Large intestine (tissue), 3 donors: ENCODE data around the gene IFT43. TPM values are rescaled to one million over a fixed set of nuclear protein-coding genes. Genes with fewer than 3 reads are reported as not detected.
A peak's percentile ranks its signal among the peaks of the same experiment; 100 is the strongest.

Experiments used
- DNase-seq, 2 donors: peaks; one replicate each; pipeline versions ENCODE4 v3.0.0 to v3.0.0-alpha.2; 2013
- H3K27ac ChIP-seq: one replicate; pipeline ENCODE4 v1.5.1; 2013; ENCODE audit warnings: low read length
- H3K27me3 ChIP-seq: 2 replicates; pipeline ENCODE4 v1.6.1; 2013; ENCODE audit warnings: low read length; ENCODE audit not compliant: control insufficient read depth, insufficient read depth
- H3K36me3 ChIP-seq: 2 replicates; pipeline ENCODE4 v1.6.1; 2013; ENCODE audit warnings: low read length; ENCODE audit not compliant: control insufficient read depth, insufficient read depth
- H3K4me1 ChIP-seq: one replicate; pipeline ENCODE4 v1.6.1; 2013; ENCODE audit warnings: low read length; ENCODE audit not compliant: control insufficient read depth, insufficient read depth
- H3K4me3 ChIP-seq: one replicate; pipeline ENCODE4 v1.5.1; 2013; ENCODE audit warnings: low read length
- H3K9me3 ChIP-seq: one replicate; pipeline ENCODE4 v1.6.1; 2013; ENCODE audit warnings: mild to moderate bottlenecking, low read depth, low read length, moderate library complexity; ENCODE audit not compliant: control insufficient read depth
- WGBS: methylation state at CpG from one replicate; pipeline ENCODE4 v1.1.5; 2013; ENCODE audit warnings: low lambda C conversion rate; ENCODE audit not compliant: insufficient coverage; 5-methylcytosine and 5-hydroxymethylcytosine counted together
- polyA plus RNA-seq: library from polyadenylated mRNA; unstranded; fragments of 120-200 nt; gene quantifications from one replicate; pipeline ENCODE4 v1.2.1, GENCODE V29; 2013

Gene IFT43
- polyA plus RNA-seq, 1 donor = 44.8 TPM

DNA sequence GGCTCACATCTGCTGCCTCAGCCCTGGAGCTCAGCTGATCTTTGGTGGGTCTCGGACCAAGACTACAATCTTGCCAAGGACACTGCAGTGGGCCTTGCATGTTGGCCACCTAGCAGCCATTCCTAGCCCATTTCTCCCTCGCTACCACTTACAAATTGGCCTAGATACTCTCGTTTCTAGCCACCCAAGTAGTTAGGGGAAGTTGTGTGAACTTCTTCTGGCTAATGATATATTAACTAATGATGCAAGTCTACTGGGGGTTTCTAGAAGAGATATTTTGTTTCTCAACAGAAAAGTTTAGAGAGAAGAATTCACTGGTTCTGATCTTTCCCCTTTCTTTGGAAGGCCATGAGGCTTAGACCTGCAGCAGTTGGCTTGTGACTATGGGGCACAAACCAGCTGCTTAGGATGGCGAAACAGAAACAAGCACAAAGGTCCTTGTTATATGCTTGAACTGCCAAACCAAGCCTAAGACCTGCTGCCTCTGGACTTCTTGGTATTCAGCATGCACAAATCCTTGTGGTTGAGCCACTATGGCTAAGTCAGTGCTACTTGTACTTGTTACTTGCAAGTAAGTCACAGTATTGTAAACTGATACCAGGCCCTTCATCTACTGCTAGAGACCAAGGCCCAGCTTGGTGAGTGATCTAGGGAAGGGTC, 135.7 kb downstream of the IFT43 start:
- Histone ChIP-seq H3K4me1 (no peaks in the 10 kb centered on the region), H3K9me3 (no peaks in the 10 kb centered on the region), H3K27me3 (no peaks in the 10 kb centered on the region), H3K36me3 (no peaks in the 10 kb centered on the region), H3K27ac (no peak overlapping the region), H3K4me3 (no peak overlapping the region)
- DNase-seq = no peak
- no CpG with 5 or more reads among the region's 4 CpGs for WGBS

DNA sequence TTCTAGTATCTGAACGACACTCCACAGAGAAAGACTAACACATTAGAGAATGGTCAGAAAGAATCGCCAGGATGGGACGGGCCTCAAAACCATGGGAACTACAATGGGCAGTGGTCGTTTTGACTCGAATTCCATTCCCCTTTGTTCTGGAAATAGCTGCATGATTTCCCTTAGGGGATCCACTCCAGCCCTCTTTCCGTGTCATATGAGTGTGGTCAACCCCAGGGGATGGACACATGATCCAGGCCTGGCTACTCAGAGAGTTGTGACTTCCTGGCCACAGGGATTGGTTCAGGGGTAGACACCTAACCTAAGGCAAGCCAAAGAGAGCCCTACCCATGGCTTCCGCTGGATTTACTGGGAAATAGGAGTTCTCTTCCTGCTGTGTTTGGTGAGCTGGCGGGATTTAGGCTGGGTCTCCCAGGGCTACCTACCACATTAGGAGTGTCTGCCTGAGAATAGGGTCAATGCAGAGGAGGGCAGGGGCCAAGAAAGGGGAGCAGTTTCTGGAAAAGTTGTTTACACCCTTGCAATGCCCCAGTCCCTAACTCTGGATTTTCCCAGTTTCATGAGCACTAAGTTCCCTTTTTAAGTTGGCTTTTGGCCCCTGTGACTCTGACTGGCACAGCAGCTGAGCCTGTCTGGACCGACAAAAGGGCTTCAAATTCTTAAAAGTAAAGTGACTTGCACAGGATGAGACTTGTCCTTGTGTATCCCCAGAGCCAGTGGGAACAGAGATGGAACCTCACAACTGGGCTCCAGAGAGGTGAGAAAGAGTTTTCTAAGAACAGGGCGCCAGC, 138.1 kb downstream of the IFT43 start:
- DNase-seq = no peak
- Histone ChIP-seq H3K27me3 (peaks cover 4% of the 10 kb centered on the region), H3K27ac (no peak overlapping the region), H3K4me1 (no peaks in the 10 kb centered on the region), H3K9me3 (no peaks in the 10 kb centered on the region), H3K4me3 (no peak overlapping the region), H3K36me3 (no peaks in the 10 kb centered on the region)
- WGBS = no CpG with 5 or more reads among the region's 10 CpGs

DNA sequence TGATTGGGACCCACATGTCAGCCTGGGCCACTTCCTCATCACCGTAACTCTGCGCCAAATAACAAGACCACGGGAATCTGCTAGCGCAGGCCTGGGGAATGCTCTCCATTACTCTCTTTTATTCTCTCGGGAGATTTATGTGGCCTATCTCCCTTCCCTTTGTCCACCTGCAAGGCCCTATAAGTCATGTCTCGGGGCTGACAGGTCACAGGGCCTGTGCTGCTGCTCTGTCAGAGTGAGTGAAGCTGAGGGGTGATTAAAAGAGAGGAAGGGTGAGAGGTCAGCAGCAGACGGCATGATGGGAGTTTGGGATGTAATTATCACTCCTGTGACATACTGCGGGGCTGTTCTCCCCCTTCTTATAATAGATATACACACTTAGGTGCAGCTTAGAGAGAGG, 139.9 kb downstream of the IFT43 start:
- WGBS = 33% methylated on average over 1 of the region's 8 CpGs

DNA sequence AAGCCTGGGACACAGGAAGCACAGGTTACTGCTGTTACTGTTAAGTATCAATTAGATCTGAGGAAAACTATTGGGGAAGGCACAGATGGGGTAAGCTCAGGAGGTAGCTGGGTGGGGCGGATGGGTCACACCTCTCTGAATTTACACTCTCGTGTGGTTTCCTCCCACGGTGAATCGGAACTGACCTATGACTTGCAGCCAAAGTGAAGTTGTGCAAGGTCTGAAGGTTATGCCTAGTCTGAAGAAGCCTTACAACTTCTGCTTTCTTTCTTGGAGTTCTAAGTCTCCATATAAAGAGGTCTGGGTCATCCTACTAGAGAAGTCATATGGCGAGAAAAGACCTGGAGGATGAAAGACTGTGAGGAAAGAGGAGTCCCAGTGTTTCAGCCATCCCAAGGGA, 140.5 kb downstream of the IFT43 start:
- H3K27ac ChIP-seq = no peak overlapping the region
- WGBS = no CpG with 5 or more reads among the region's 5 CpGs
- no peaks in the 10 kb centered on the region for H3K4me1 ChIP-seq
- DNase-seq = no peak
- H3K27me3 ChIP-seq = peaks cover 18% of the 10 kb centered on the region
- H3K36me3 ChIP-seq = no peaks in the 10 kb centered on the region
- H3K4me3 ChIP-seq = no peak overlapping the region
- no peaks in the 10 kb centered on the region for H3K9me3 ChIP-seq

More for the DNA sequence above, 139.9 kb downstream of the IFT43 start:
- Histone ChIP-seq H3K9me3 (no peaks in the 10 kb centered on the region), H3K4me3 (no peak overlapping the region), H3K27ac (no peak overlapping the region), H3K27me3 (peaks cover 13% of the 10 kb centered on the region), H3K4me1 (no peaks in the 10 kb centered on the region), H3K36me3 (no peaks in the 10 kb centered on the region)
- no peak for DNase-seq

DNA sequence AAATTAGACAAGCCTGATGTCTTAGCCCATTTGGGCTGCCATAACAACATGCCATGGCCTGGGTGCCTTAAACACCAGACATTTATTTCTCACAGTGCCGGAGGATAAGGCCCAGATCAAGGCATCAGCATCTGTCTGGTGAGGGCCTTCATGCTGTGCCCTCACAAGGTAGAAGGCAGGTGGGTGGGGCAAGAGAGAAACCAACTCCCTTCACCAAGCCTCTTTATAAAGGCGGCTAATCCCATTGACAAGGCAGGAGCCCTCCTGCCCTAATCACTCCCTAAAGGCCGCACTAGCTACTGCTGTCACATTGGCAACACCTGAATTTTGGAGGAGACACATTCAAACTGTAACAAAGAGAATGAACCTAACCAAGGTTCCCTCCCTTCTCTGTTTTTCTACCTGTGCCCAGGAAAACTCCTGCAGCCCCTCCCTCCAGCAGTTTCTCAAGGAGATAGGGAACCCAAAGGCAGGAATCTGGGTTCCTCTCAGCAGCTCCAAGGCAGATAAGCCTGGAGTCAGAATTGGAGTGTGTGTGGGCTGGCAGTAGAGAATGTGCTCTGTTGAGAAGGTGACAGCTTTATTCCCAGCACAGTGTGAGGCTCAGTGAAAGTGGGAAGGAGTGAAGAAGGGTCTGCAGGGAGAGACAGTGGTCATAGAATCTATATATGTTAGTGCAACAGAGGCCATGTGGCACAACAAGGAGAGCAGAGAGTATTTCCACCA, 144.5 kb downstream of the IFT43 start:
- no CpG with 5 or more reads among the region's 3 CpGs for WGBS
- Histone ChIP-seq H3K9me3 (no peaks in the 10 kb centered on the region), H3K4me1 (no peaks in the 10 kb centered on the region), H3K27ac (no peak overlapping the region), H3K36me3 (no peaks in the 10 kb centered on the region), H3K4me3 (no peak overlapping the region), H3K27me3 (peaks cover 51% of the 10 kb centered on the region)
- no peak for DNase-seq

DNA sequence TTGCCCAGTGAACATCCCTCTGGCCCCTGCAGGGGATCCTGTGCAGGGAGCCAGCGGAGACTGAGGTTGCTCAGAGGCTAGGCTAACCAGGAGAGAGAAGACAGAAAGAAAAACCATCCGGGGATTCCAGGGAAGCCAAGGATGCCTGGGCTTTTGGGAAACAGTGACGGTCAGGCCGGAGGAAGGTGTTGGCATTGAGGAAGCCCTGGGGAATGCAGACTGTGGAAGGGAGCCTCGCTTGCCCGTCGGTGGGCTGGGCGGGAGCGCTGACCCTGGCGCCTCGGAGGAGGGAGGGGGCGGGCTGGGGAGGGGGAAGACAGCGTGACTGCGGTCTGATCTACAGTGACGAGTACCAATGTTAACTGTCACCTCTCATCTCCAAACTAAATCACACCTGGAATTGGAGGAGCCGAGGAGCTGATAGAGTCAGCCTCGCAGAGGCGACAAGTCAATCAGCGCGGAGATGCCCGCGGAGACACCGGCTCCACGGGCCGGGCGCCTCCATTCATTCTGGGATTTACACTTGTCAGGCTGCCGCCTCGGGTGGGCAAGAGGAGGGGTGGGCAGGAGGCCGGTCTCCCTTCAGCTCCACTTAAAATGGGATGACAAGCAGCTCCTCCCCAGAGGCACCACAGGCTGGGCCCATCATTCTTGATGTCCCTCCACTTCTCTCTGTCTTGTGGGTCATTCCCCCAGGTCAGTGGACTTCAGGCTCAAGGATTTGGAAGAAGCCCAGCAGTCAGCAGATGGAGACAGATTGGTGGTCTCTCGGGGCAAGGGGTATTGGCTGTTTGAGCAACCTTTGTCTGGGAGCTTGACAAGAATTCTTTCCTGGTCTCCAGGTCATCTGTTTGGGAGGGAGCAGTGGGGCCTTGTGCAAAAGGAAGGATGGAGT, 145.8 kb downstream of the IFT43 start:
- H3K4me1 ChIP-seq = no peaks in the 10 kb centered on the region
- DNase-seq = no peak
- H3K9me3 ChIP-seq = no peaks in the 10 kb centered on the region
- no peaks in the 10 kb centered on the region for H3K36me3 ChIP-seq
- H3K27ac ChIP-seq = no peak overlapping the region
- no CpG with 5 or more reads among the region's 30 CpGs for WGBS
- peaks cover 63% of the 10 kb centered on the region for H3K27me3 ChIP-seq
- H3K4me3 ChIP-seq = no peak overlapping the region

DNA sequence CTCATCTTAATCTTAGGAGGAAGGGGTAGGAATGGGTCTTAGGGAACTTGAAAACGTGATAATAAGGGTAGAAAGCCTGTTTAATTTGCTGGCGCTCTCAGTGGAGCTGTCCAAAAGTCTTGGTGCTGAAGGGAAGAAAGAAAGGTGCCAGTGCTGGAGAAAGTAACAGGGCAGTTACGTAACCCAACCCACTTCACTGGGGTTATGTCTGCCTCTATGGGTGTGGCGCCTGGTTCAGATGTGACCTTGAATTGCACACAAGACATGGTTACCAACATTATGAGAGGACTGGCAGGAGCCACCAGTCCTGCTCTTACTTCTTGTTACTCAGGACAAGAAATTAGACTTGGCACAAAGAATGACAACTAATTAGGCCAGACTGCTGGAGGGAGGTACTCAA, 147.5 kb downstream of the IFT43 start:
- no peak overlapping the region for H3K27ac ChIP-seq
- H3K27me3 ChIP-seq = peaks cover 77% of the 10 kb centered on the region
- no peak overlapping the region for H3K4me3 ChIP-seq
- H3K9me3 ChIP-seq = no peaks in the 10 kb centered on the region
- no peaks in the 10 kb centered on the region for H3K36me3 ChIP-seq
- peak in 1 of 2 donors; percentile 21 for DNase-seq
- 0% methylated on average over 1 of the region's 4 CpGs for WGBS
- no peaks in the 10 kb centered on the region for H3K4me1 ChIP-seq

Other genes with a start within 250 kb of the IFT43 start
- gene TGFB3, start 3.8 kb upstream of the IFT43 start, polyA plus RNA-seq = 21.1 TPM
- 25.2 TPM for gene GPATCH2L, start 166.2 kb downstream of the IFT43 start, polyA plus RNA-seq